ENCODE measurements around the gene NEO1. TPM values are rescaled to one million over a fixed set of nuclear protein-coding genes. Genes with fewer than 3 reads are reported as not detected.

NEO1 gene
- total RNA-seq, 1 donor from 2014 or later = 37.8 TPM

DNA sequence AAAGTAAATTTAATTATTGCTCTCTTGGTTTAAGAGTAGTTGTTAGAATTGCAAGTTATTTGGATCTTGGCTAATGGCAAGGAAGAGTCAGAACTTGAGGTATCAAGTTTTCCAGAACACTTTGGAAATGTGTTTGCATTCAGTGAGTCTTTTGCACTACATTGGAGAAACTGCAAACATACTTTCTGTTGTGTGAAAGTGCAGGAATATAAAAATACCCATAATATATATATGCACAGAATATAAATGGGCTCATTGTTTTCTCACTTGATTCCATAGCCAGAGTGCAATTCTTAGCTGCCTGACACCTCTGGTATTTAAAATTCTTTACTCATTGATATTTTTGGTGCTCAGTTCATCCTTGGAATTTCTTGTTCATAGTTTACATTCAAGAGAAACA, 223.6 kb downstream of the NEO1 start:
- no peak overlapping the region for H3K27ac ChIP-seq
- no peak for DNase-seq
- no peak for ATAC-seq
- H3K27me3 ChIP-seq (ENCODE audit: low read depth) = no peaks in the 10 kb centered on the region
- intact Hi-C loops (cut with DNase I) = no loop called here
- no peak overlapping the region for H3K4me3 ChIP-seq
- H3K36me3 ChIP-seq = peaks cover 45% of the 10 kb centered on the region
- TF ChIP-seq, protein P1, sequence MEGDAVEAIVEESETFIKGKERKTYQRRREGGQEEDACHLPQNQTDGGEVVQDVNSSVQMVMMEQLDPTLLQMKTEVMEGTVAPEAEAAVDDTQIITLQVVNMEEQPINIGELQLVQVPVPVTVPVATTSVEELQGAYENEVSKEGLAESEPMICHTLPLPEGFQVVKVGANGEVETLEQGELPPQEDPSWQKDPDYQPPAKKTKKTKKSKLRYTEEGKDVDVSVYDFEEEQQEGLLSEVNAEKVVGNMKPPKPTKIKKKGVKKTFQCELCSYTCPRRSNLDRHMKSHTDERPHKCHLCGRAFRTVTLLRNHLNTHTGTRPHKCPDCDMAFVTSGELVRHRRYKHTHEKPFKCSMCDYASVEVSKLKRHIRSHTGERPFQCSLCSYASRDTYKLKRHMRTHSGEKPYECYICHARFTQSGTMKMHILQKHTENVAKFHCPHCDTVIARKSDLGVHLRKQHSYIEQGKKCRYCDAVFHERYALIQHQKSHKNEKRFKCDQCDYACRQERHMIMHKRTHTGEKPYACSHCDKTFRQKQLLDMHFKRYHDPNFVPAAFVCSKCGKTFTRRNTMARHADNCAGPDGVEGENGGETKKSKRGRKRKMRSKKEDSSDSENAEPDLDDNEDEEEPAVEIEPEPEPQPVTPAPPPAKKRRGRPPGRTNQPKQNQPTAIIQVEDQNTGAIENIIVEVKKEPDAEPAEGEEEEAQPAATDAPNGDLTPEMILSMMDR (IDR thresholded peaks at IDR 0.05) = no peak
- H3K9me3 ChIP-seq = no peaks in the 10 kb centered on the region
- H3K4me1 ChIP-seq = no peaks in the 10 kb centered on the region

DNA sequence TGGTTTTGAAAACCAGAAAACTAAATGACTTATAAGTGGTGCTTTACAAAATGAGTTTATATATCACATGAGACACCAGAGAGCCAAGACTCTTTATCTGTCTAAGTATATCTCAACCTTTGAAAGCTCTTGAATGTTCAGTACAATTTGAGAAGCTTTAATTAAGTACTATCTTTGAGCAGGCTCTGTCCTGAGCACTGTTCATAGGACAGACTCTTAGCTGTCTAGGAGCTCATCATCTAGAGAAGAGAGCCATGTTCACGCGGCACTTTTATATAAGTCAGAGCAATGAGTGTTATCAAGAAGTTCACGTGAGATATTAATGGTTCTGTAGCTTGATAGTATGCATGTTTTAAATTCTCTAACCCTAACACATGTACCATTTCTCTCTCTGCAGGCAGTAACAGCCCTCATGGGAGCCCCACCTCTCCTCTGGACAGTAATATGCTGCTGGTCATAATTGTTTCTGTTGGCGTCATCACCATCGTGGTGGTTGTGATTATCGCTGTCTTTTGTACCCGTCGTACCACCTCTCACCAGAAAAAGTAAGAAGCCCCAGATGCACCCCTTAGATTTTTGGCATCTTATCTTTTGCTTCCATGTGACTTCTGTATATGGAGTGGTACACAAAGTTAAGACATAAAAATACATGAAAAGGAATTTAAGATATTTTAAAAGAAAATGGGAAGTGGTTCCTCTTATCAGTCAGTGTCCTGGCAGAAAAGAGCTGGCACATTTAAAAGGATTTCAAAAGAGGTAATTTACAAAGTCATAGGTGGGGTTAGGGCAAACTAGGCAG, 230.5 kb downstream of the NEO1 start:
- H3K27ac ChIP-seq = no peak overlapping the region
- peaks cover 69% of the 10 kb centered on the region for H3K36me3 ChIP-seq
- TF ChIP-seq, protein P1 (IDR thresholded peaks at IDR 0.05) = no peak
- H3K27me3 ChIP-seq (ENCODE audit: low read depth) = no peaks in the 10 kb centered on the region
- intact Hi-C loops (cut with DNase I) = no loop called here
- no peak for DNase-seq
- no peak for ATAC-seq
- H3K9me3 ChIP-seq = no peaks in the 10 kb centered on the region
- no peak overlapping the region for H3K4me3 ChIP-seq
- no peaks in the 10 kb centered on the region for H3K4me1 ChIP-seq

DNA sequence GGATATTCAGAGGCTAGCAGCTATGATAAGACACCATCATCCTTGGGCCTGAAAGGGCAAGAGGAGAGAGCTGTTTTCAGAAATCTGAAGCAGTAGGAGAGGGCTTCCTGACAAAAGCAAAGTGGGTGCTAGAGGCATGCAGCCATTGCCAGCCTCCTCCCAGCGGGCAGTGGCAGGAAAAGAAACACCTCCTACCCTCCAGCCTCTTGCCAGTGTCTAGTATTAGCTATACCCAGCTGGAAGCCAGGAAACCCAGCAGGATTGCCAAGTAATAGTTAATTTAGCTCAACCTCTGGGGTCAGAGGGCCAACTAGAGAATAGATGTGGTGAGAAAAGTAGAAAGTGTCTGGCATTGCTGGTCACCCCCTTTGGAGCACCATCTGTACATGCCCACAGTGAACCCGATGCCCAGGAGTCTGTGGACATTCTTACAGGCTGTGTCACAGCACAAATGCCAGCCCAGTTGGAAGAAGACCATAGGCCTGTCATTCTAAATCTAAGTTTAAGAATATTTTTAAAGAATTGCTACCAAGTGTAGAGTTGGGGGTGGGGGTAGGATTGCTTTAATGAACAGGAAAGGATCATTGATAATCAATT, 231.2 kb downstream of the NEO1 start:
- intact Hi-C loops (cut with DNase I) = no loop called here
- H3K4me3 ChIP-seq = no peak overlapping the region
- no peak for DNase-seq
- H3K27me3 ChIP-seq (ENCODE audit: low read depth) = no peaks in the 10 kb centered on the region
- TF ChIP-seq, protein P1 (IDR thresholded peaks at IDR 0.05) = no peak
- no peak for ATAC-seq
- H3K9me3 ChIP-seq = no peaks in the 10 kb centered on the region
- H3K27ac ChIP-seq = no peak overlapping the region
- no peaks in the 10 kb centered on the region for H3K4me1 ChIP-seq
- H3K36me3 ChIP-seq = peaks cover 73% of the 10 kb centered on the region

DNA sequence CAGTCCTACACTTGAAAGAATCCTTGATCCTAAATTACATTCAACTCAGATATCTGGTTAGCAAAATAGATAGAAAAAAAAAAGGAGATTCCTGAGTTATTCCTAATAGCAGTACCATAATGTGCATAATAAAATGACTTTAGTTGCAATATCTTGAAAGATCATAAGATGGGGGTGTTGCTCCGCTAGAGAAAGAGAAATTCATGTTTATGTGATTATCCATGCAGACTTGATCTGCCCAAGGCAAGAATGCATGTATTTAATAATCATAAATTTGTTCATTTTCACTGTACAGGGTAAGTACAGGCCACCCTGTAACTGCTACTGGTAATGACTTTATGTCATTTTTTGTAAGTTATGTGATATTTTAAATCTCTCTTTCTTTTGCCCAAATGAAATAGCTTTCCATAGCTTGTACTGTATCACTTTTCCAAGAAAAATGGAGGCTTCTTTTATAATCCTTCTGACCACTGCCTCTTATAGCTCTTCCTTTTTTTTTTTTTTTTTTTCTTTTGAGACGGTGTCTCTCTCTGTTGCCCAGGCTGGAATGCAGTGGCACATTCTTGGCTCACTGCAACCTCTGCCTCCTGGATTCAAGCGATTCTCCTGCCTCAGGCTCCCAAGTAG, 231.9 kb downstream of the NEO1 start:
- Histone ChIP-seq H3K27ac (no peak overlapping the region), H3K9me3 (no peaks in the 10 kb centered on the region), H3K36me3 (peaks cover 76% of the 10 kb centered on the region), H3K27me3 (ENCODE audit: low read depth) (no peaks in the 10 kb centered on the region), H3K4me3 (no peak overlapping the region), H3K4me1 (no peaks in the 10 kb centered on the region)
- ATAC-seq = no peak
- intact Hi-C loops (cut with DNase I) = no loop called here
- DNase-seq = no peak
- TF ChIP-seq, protein P1 (IDR thresholded peaks at IDR 0.05) = no peak

DNA sequence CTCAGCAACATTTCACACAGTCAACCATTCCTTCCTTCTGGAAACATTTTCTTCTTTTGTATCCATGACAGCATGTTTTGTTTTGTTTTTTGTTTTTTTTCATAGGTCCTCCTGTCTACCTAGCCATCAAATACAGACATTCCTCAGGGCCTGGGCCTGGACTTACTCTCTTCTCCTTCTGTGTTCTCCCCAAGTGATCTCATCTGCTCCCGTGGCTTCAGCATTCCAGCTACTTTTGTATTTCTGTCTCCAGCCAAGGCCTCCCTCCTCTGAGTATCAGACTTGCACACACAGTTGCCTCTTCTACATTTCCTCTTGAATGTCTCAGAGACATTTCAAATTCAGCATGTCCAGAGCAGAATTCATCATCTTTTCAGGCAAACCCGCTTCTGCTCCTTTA, 234.0 kb downstream of the NEO1 start:
- intact Hi-C loops (cut with DNase I) = no loop called here
- no peak for DNase-seq
- no peaks in the 10 kb centered on the region for H3K9me3 ChIP-seq
- no peak overlapping the region for H3K4me3 ChIP-seq
- no peak for ATAC-seq
- H3K36me3 ChIP-seq = peaks cover 83% of the 10 kb centered on the region
- no peak overlapping the region for H3K27ac ChIP-seq
- TF ChIP-seq, protein P1 (IDR thresholded peaks at IDR 0.05) = no peak
- no peaks in the 10 kb centered on the region for H3K4me1 ChIP-seq
- no peaks in the 10 kb centered on the region for H3K27me3 ChIP-seq (ENCODE audit: low read depth)

Measured in lower lobe of right lung (tissue), 2 donors.